Hepatocyte (in vitro differentiated cells): ENCODE data around the gene CACNA1F.

Source experiments
- CTCF ChIP-seq: fragments of 200-600 bp; sonication (generic); IDR thresholded peaks from 2 replicates; pipeline ENCODE4 v1.5.1; 2016; ENCODE audit warnings: antibody characterized with exemption, mild to moderate bottlenecking; ENCODE audit not compliant: poor library complexity
- EZH2 ChIP-seq: fragments of 200-600 bp; sonication (generic); IDR thresholded peaks from 2 replicates; pipeline ENCODE4 v1.6.1; 2016; ENCODE audit warnings: antibody characterized with exemption, mild to moderate bottlenecking, borderline replicate concordance
- EZH2phosphoT487 ChIP-seq: fragments of 200-600 bp; sonication (generic); IDR thresholded peaks from one replicate; pipeline ENCODE4 v1.6.1; 2018; ENCODE audit warnings: antibody characterized with exemption, mild to moderate bottlenecking, low read depth, moderate library complexity; ENCODE audit not compliant: unreplicated experiment, severe bottlenecking

DNA sequence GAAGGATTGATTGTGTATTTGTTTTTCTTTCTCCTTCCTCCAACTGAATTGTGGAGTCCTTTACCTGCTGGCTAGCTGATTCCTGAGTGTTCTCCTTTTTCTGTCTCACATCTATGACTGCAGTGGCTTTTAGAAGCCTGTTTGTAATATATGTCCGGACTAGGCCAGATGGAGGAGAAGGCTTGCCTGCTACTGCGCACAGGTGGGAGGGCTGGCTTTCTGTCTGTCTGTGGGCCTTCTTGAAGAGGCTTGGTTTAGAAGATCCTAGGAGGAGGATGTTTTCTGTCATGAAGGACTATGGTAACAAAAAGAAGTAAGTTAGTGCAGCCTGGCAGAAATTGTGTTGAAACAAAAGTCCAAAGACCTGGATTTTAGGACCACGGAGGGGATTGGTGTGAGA lies 44.9 kb upstream of the CACNA1F start:
- no peak for TF ChIP-seq CTCF
- TF ChIP-seq EZH2, result no peak
- no peak for TF ChIP-seq EZH2phosphoT487
